Measurements from ENCODE around the gene HDX. TPM values are rescaled to one million over a fixed set of nuclear protein-coding genes. Genes with fewer than 3 reads are reported as not detected.

The HDX gene
- total and polyA plus RNA-seq, 5 donors: 1.3 to 6.7 (median 4.2) TPM

DNA sequence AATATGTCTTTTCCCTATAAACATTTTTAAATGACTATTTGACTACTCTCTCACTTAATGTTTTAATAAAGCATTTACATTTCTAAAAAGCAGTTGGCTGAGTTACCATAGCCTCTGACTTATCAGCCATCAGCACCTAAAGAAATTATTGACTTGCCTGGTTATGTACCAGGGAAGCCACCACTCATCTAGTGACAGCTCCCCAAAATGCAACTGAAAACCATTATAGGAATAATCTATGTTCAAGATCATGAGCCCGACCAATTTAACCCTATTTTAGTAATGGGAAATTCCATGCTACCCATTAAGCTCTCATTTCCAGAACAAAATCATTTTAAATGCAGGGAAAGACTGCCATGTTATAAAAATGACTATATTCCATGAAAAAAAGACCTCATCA is 34.4 kb downstream of the HDX start:
- H3K4me1 ChIP-seq (ENCODE audit: control insufficient read depth, insufficient read depth, low read length): no peaks in the 10 kb centered on the region
- intact Hi-C loops (cut with DNase I): no loop called here
- 89% methylated on average over 1 of the region's 1 CpG for WGBS

GRCh38 chrX:84453351-84454246 is 48.7 kb downstream of the HDX start:
- Histone ChIP-seq H3K4me3 (ENCODE audit: low read length) (no peak overlapping the region), H3K27ac (ENCODE audit: low read length) (no peak overlapping the region), H3K4me1 (ENCODE audit: control insufficient read depth, insufficient read depth, low read length) (peaks cover 5% of the 10 kb centered on the region), H3K9me3 (ENCODE audit: control insufficient read depth, low read length) (no peaks in the 10 kb centered on the region), H3K27me3 (ENCODE audit: control insufficient read depth, insufficient read depth) (no peaks in the 10 kb centered on the region)
- 61% methylated on average over 2 of the region's 2 CpGs for WGBS
- intact Hi-C loops (cut with DNase I): no loop called here
- DNase-seq (peak in 2 of 3 donors; percentile 51 to 62), ATAC-seq (peak; percentile 46 to 85)

More for the DNA sequence above, 34.4 kb downstream of the HDX start:
- Histone ChIP-seq H3K27ac (ENCODE audit: low read length) (no peak overlapping the region), H3K9me3 (ENCODE audit: control insufficient read depth, low read length) (no peaks in the 10 kb centered on the region), H3K27me3 (ENCODE audit: control insufficient read depth, insufficient read depth) (no peaks in the 10 kb centered on the region), H3K4me3 (ENCODE audit: low read length) (no peak overlapping the region)
- DNase-seq (no peak), ATAC-seq (no peak)

DNA sequence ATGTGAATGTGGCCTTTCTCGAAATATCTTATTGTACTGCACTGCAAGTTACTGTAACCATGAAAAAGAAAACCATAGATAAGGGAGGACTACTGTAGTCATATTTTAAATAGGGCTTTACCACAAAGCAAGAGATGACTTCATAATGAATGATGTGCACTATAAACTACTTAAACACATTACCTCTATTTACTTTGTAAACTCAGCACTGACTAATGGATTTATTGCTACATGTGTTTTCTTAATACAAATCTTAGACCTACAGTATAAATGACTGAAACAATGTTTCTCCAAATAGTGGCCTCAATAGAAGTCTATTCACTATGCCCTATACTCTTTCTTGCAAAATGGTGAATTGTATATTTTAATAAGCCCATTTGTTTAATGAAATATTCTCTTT is 61.1 kb downstream of the HDX start:
- ATAC-seq (no peak), DNase-seq (no peak)
- Histone ChIP-seq H3K4me3 (ENCODE audit: low read length) (no peak overlapping the region), H3K9me3 (ENCODE audit: control insufficient read depth, low read length) (no peaks in the 10 kb centered on the region), H3K27me3 (ENCODE audit: control insufficient read depth, insufficient read depth) (no peaks in the 10 kb centered on the region), H3K27ac (ENCODE audit: low read length) (no peak overlapping the region), H3K4me1 (ENCODE audit: control insufficient read depth, insufficient read depth, low read length) (no peaks in the 10 kb centered on the region)
- intact Hi-C loops (cut with DNase I): no loop called here
- 96% methylated on average over 1 of the region's 1 CpG for WGBS

- H3K9me3 ChIP-seq (ENCODE audit: control insufficient read depth, low read length): no peaks in the 10 kb centered on the region
- no peak overlapping the region for H3K4me3 ChIP-seq (ENCODE audit: low read length)
- no peak for DNase-seq
- intact Hi-C loops (cut with DNase I): no loop called here
- no peaks in the 10 kb centered on the region for H3K4me1 ChIP-seq (ENCODE audit: control insufficient read depth, insufficient read depth, low read length)
- no peaks in the 10 kb centered on the region for H3K27me3 ChIP-seq (ENCODE audit: control insufficient read depth, insufficient read depth)
- no peak overlapping the region for H3K27ac ChIP-seq (ENCODE audit: low read length)
- ATAC-seq: no peak
Measured at GRCh38 chrX:84415140-84415539, 87.1 kb downstream of the HDX start.

DNA sequence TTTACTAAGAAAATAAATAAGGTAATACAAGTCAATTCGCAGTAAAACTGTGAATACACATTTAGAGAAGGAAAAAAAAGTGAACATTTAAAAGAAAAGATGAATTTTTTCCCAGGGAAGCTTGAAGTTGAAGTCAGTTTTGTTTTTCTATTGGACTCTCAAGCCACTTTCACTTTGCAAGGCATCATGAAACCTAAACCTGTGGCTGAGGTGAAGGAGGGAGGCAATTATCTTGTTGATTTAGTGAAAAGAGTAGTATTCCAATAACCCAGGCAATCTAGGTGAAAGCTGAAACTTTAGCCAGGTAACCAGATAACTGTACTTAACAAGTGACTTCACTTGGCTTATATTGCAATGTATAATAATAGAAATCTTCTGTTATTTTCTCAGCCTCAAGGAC is 138.6 kb downstream of the HDX start:
- intact Hi-C loops (cut with DNase I): no loop called here
- no peak for DNase-seq
- Histone ChIP-seq H3K27me3 (ENCODE audit: control insufficient read depth, insufficient read depth) (no peaks in the 10 kb centered on the region), H3K9me3 (ENCODE audit: control insufficient read depth, low read length) (no peaks in the 10 kb centered on the region), H3K4me3 (ENCODE audit: low read length) (no peak overlapping the region), H3K4me1 (ENCODE audit: control insufficient read depth, insufficient read depth, low read length) (no peaks in the 10 kb centered on the region), H3K27ac (ENCODE audit: low read length) (no peak overlapping the region)
- ATAC-seq: no peak
- 40% methylated on average over 1 of the region's 1 CpG for WGBS

DNA sequence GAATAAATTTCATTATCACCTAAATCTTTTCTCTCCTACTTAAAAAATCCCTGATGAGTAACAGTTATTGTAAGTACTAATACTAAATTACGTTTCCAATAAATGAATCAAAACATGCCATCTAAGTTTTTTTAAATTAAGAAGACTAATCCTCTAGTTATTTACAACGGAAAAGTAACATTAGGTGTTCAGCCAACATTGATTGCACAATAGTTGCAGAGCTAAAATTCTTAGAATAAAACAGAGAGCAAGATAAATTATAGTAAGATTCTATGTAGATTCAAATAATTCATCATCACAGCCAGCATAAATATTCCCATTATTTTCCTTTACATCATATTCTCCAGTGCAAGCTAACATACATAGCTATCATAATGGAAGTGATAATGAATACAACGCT is 139.2 kb downstream of the HDX start:
- Histone ChIP-seq H3K27ac (ENCODE audit: low read length) (no peak overlapping the region), H3K27me3 (ENCODE audit: control insufficient read depth, insufficient read depth) (no peaks in the 10 kb centered on the region), H3K4me3 (ENCODE audit: low read length) (no peak overlapping the region), H3K9me3 (ENCODE audit: control insufficient read depth, low read length) (no peaks in the 10 kb centered on the region), H3K4me1 (ENCODE audit: control insufficient read depth, insufficient read depth, low read length) (no peaks in the 10 kb centered on the region)
- 46% methylated on average over 3 of the region's 3 CpGs for WGBS
- DNase-seq (no peak), ATAC-seq (no peak)
- intact Hi-C loops (cut with DNase I): no loop called here

DNA sequence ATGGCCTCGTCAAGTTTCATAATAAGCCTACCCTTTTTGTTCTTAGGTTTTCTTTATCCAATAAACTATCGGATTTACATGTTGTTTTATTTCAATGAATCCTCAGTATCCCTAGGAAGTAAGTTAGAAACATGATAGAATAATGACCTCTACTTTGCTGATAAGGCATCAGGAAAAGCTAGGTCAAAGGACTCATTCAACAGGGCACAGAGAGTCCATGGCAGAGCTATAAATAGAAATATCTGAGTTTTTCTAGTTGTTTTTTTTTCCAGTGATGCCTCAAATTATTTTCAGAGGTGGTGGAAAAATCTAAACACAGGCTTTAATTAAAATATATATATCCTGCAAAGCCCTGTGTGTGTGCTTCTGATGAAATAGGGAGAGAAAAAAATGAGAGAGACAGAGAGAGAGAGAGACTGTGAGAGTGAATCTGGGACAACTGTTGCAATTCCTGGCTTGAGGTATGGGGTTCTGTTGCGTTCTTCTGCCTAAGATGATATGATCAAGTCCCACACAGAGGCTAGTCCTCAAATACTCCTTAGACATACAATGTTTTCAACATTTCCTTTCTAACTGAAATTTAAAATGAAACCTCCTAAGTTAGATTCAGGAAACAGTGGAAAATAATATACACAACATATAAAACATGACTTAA is 139.9 kb downstream of the HDX start:
- DNase-seq: no peak
- WGBS: 67% methylated on average over 3 of the region's 3 CpGs
- no peaks in the 10 kb centered on the region for H3K4me1 ChIP-seq (ENCODE audit: control insufficient read depth, insufficient read depth, low read length)
- H3K27ac ChIP-seq (ENCODE audit: low read length): no peak overlapping the region
- no peak for ATAC-seq
- H3K4me3 ChIP-seq (ENCODE audit: low read length): no peak overlapping the region
- H3K9me3 ChIP-seq (ENCODE audit: control insufficient read depth, low read length): no peaks in the 10 kb centered on the region
- H3K27me3 ChIP-seq (ENCODE audit: control insufficient read depth, insufficient read depth): no peaks in the 10 kb centered on the region
- intact Hi-C loops (cut with DNase I): no loop called here

DNA sequence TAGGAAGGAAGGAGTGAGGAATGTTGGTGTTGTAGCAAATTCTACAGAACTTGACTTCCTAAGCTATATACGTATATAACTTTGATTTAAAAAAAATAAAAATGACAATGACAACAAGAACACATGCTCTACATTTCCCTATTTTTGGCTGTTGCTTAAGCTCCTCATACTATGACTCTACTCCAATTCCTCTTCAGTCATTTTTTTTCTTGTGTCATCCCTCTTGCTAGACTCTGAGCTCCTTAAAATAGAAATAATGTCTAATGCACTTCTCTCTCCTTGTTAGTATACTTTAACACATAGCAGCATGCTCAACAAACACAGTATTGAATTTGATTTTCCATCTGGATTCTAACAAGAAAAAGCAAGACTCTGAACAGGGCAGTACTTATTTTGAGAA is 144.0 kb downstream of the HDX start:
- Histone ChIP-seq H3K4me3 (ENCODE audit: low read length) (no peak overlapping the region), H3K27me3 (ENCODE audit: control insufficient read depth, insufficient read depth) (no peaks in the 10 kb centered on the region), H3K9me3 (ENCODE audit: control insufficient read depth, low read length) (no peaks in the 10 kb centered on the region), H3K4me1 (ENCODE audit: control insufficient read depth, insufficient read depth, low read length) (no peaks in the 10 kb centered on the region), H3K27ac (ENCODE audit: low read length) (no peak overlapping the region)
- ATAC-seq: no peak
- intact Hi-C loops (cut with DNase I): no loop called here
- no peak for DNase-seq
- WGBS: 92% methylated on average over 1 of the region's 1 CpG

- H3K27me3 ChIP-seq (ENCODE audit: control insufficient read depth, insufficient read depth): no peaks in the 10 kb centered on the region
- no peaks in the 10 kb centered on the region for H3K4me1 ChIP-seq (ENCODE audit: control insufficient read depth, insufficient read depth, low read length)
- DNase-seq (no peak), ATAC-seq (no peak)
- intact Hi-C loops (cut with DNase I): no loop called here
- H3K27ac ChIP-seq (ENCODE audit: low read length): no peak overlapping the region
- no peaks in the 10 kb centered on the region for H3K9me3 ChIP-seq (ENCODE audit: control insufficient read depth, low read length)
- H3K4me3 ChIP-seq (ENCODE audit: low read length): no peak overlapping the region
Measured at GRCh38 chrX:84357296-84357695, 145.0 kb downstream of the HDX start.

- Histone ChIP-seq H3K4me1 (ENCODE audit: control insufficient read depth, insufficient read depth, low read length) (no peaks in the 10 kb centered on the region), H3K27me3 (ENCODE audit: control insufficient read depth, insufficient read depth) (no peaks in the 10 kb centered on the region), H3K4me3 (ENCODE audit: low read length) (no peak overlapping the region), H3K9me3 (ENCODE audit: control insufficient read depth, low read length) (no peaks in the 10 kb centered on the region), H3K27ac (ENCODE audit: low read length) (no peak overlapping the region)
- intact Hi-C loops (cut with DNase I): no loop called here
- WGBS: 82% methylated on average over 1 of the region's 1 CpG
- no peak for ATAC-seq
- no peak for DNase-seq
Measured at GRCh38 chrX:84340968-84341367, 161.3 kb downstream of the HDX start.

DNA sequence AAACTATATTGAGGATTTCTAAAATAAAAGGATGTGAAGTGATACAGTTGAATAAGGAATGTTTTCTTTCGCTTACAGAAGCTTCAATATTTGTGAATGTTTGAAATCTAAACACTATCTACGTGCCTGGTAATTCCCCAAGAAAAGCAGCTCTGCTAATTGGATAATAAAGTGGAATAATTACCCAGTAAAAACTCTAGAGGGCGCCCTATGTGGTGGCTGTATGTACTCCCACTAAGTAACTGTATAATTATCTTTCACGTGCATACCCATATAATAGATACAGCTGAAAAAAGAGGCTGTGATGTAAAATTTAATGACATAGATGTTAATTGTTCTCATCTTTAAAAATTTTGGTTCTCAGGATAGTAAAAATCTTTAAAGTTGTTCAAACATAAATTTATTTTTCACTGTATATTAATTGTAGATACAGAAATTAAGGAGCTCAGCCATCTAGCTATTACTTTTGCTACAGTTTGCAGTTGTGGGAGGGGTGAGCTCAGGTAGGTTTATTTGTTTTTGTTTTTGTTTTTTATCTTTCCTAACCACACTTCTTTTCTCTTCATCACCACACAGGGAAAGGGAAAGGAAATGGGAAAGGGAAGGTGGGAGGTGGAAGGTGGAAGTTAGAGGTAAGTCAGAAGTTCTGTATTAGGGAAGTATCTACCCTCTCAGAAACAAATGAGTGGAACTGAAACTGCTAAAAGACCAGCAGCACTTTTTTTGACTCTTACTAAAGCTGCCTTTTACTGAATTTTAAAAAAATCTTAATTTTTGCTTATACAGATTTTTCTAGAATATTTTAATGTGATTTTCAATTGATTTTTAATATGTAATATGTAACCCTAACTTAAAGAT is 162.5 kb downstream of the HDX start:
- 21% methylated on average over 4 of the region's 4 CpGs for WGBS
- no peak for ATAC-seq
- intact Hi-C loops (cut with DNase I): no loop called here

More for the DNA sequence above, 162.5 kb downstream of the HDX start:
- H3K27me3 ChIP-seq (ENCODE audit: control insufficient read depth, insufficient read depth): no peaks in the 10 kb centered on the region
- no peak overlapping the region for H3K27ac ChIP-seq (ENCODE audit: low read length)
- no peaks in the 10 kb centered on the region for H3K4me1 ChIP-seq (ENCODE audit: control insufficient read depth, insufficient read depth, low read length)
- H3K4me3 ChIP-seq (ENCODE audit: low read length): no peak overlapping the region
- DNase-seq: no peak
- H3K9me3 ChIP-seq (ENCODE audit: control insufficient read depth, low read length): no peaks in the 10 kb centered on the region
